IMR-90 (cell line): ENCODE results near the gene MICB. TPM values are rescaled to one million over a fixed set of nuclear protein-coding genes. Genes with fewer than 3 reads are reported as not detected.

ENCODE experiments used
- ATAC-seq: fragments of 200-7000 bp; cut with Tn5 transposase; 2 replicates; pipeline ENCODE4 v1.9.1; 2020; ENCODE audit warnings: low read depth, mild to moderate bottlenecking, moderate library complexity
- BruUV-seq: library from RNA; stranded (reverse); fragments of 400-500 nt; replicated peaks from 2 replicates; lab custom pipeline; 2021; lab: Mats Ljungman, UMichigan
- CTCF ChIA-PET: fragments of 300-600 bp; formaldehyde crosslinking; extraction: SDS; loops from one replicate; lab custom pipeline; 2021; ENCODE audit warnings: antibody characterized with exemption; lab: Yijun Ruan, JAX
- POLR2A ChIA-PET: fragments of 300-600 bp; sonication (Branson Sonifier 250); formaldehyde crosslinking; loops from one replicate; lab custom pipeline; 2022; ENCODE audit warnings: antibody characterized with exemption; ENCODE audit not compliant: unreplicated experiment; lab: Charles Lee
- DNase-seq: peaks from one replicate; pipeline ENCODE4 v3.0.0; 2013
- H2AFZ ChIP-seq: replicated peaks from 2 replicates; pipeline ENCODE3; 2013; ENCODE audit warnings: low read length, mild to moderate bottlenecking; ENCODE audit not compliant: poor library complexity
- H2AK5ac ChIP-seq: 2 replicates; pipeline ENCODE4 v1.6.1; 2013; ENCODE audit warnings: low read depth, low read length, inconsistent platforms
- H2AK9ac ChIP-seq: replicated peaks from 2 replicates; pipeline ENCODE3; 2013; ENCODE audit warnings: mild to moderate bottlenecking, low read depth, low read length, moderate library complexity; ENCODE audit not compliant: poor library complexity
- H2BK120ac ChIP-seq: 2 replicates; pipeline ENCODE4 v1.6.1; 2013; ENCODE audit warnings: low read depth, low read length, inconsistent platforms
- H2BK15ac ChIP-seq: 3 replicates; pipeline ENCODE4 v1.6.1; 2013; ENCODE audit warnings: low read depth, low read length, inconsistent platforms
- H2BK20ac ChIP-seq: 2 replicates; pipeline ENCODE4 v1.6.1; 2013; ENCODE audit warnings: low read depth, mild to moderate bottlenecking, inconsistent platforms, low read length, moderate library complexity
- H2BK5ac ChIP-seq: 2 replicates; pipeline ENCODE4 v1.6.1; 2013; ENCODE audit warnings: mild to moderate bottlenecking, low read depth, low read length, inconsistent platforms; ENCODE audit not compliant: poor library complexity, severe bottlenecking
- H3K14ac ChIP-seq: replicated peaks from 2 replicates; pipeline ENCODE4 v1.6.1; 2013; ENCODE audit warnings: low read depth, low read length, inconsistent platforms
- H3K18ac ChIP-seq: 2 replicates; pipeline ENCODE4 v1.6.1; 2013; ENCODE audit warnings: low read depth, low read length, control low read depth
- H3K23ac ChIP-seq: 2 replicates; pipeline ENCODE4 v1.6.1; 2013; ENCODE audit warnings: low read depth, low read length, inconsistent platforms
- H3K27ac ChIP-seq: 2 replicates; pipeline ENCODE4 v1.5.1; 2013; ENCODE audit warnings: mild to moderate bottlenecking, control low read depth, low read length; ENCODE audit not compliant: insufficient read depth
- H3K27me3 ChIP-seq: 2 replicates; pipeline ENCODE4 v1.6.1; 2013; ENCODE audit warnings: low read length; ENCODE audit not compliant: control insufficient read depth, insufficient read depth
- H3K36me3 ChIP-seq: 2 replicates; pipeline ENCODE4 v1.6.1; 2013; ENCODE audit warnings: low read length, mixed read lengths; ENCODE audit not compliant: control insufficient read depth, insufficient read depth
- H3K4ac ChIP-seq: 2 replicates; pipeline ENCODE4 v1.6.1; 2013; ENCODE audit warnings: low read depth, low read length, inconsistent platforms
- H3K4me1 ChIP-seq: 2 replicates; pipeline ENCODE4 v1.6.1; 2013; ENCODE audit warnings: low read length, mixed read lengths; ENCODE audit not compliant: control insufficient read depth, insufficient read depth
- H3K4me2 ChIP-seq: 2 replicates; pipeline ENCODE4 v1.6.1; 2013; ENCODE audit warnings: low read depth, mild to moderate bottlenecking, control low read depth, low read length, moderate library complexity
- H3K4me3 ChIP-seq: 2 replicates; pipeline ENCODE4 v1.5.1; 2013; ENCODE audit warnings: low read depth, mild to moderate bottlenecking, control low read depth, low read length, moderate library complexity; ENCODE audit not compliant: insufficient read depth
- H3K56ac ChIP-seq: 2 replicates; pipeline ENCODE4 v1.6.1; 2013; ENCODE audit warnings: low read length, inconsistent platforms; ENCODE audit not compliant: insufficient read depth; ENCODE audit errors: extremely low read depth
- H3K79me1 ChIP-seq, 2 experiments: 2 replicates each; pipeline ENCODE4 v1.6.1; 2013; ENCODE audit warnings: low read length in 2 of 2, inconsistent platforms in 1 of 2, low read depth in 1 of 2
- H3K9ac ChIP-seq: 2 replicates; pipeline ENCODE4 v1.6.1; 2013; ENCODE audit warnings: low read depth, low read length, control low read depth
- H3K9me1 ChIP-seq: 2 replicates; pipeline ENCODE4 v1.6.1; 2013; ENCODE audit warnings: low read length, inconsistent platforms; ENCODE audit not compliant: insufficient read depth
- H3K9me3 ChIP-seq: 2 replicates; pipeline ENCODE4 v1.6.1; 2013; ENCODE audit warnings: low read length; ENCODE audit not compliant: control insufficient read depth, insufficient read depth
- H4K20me1 ChIP-seq: 2 replicates; pipeline ENCODE4 v1.6.1; 2013; ENCODE audit warnings: low read length, inconsistent platforms; ENCODE audit not compliant: insufficient read depth
- H4K5ac ChIP-seq: 2 replicates; pipeline ENCODE4 v1.6.1; 2013; ENCODE audit warnings: mild to moderate bottlenecking, low read depth, low read length, control low read depth
- H4K8ac ChIP-seq, 2 experiments: 2 replicates each; pipeline ENCODE4 v1.6.1; 2013; ENCODE audit warnings: low read depth in 2 of 2, low read length in 2 of 2, control low read depth in 1 of 2, inconsistent platforms in 1 of 2
- H4K91ac ChIP-seq: 2 replicates; pipeline ENCODE4 v1.6.1; 2013; ENCODE audit warnings: low read depth, low read length, inconsistent platforms; ENCODE audit not compliant: insufficient read depth
- BHLHE40 ChIP-seq: fragments of 150-350 bp; IDR thresholded peaks from 2 replicates; pipeline ENCODE4 v1.6.1; 2016; ENCODE audit warnings: mild to moderate bottlenecking, low read depth, low read length
- CHD1 ChIP-seq: IDR thresholded peaks from 2 replicates; pipeline ENCODE4 v1.6.1; 2012; ENCODE audit warnings: low read depth, low read length, improper control_type of control experiment
- CTCF ChIP-seq: conservative IDR thresholded peaks from 2 replicates; pipeline ENCODE4 v1.5.1; 2012; ENCODE audit warnings: mild to moderate bottlenecking, low read depth, low read length, improper control_type of control experiment
- ELK1 ChIP-seq: fragments of 150-350 bp; IDR thresholded peaks from 2 replicates; pipeline ENCODE4 v1.6.1; 2016; ENCODE audit warnings: low read depth, mild to moderate bottlenecking, low read length, moderate library complexity, borderline replicate concordance
- MAFK ChIP-seq: IDR thresholded peaks from 2 replicates; pipeline ENCODE4 v1.6.1; 2012; ENCODE audit warnings: low read depth, low read length, improper control_type of control experiment
- MAZ ChIP-seq: IDR thresholded peaks from 2 replicates; pipeline ENCODE4 v1.6.1; 2012; ENCODE audit warnings: low read depth, mild to moderate bottlenecking, low read length, improper control_type of control experiment, moderate library complexity, borderline replicate concordance
- MXI1 ChIP-seq: IDR thresholded peaks from 2 replicates; pipeline ENCODE4 v1.6.1; 2012; ENCODE audit warnings: low read depth, mild to moderate bottlenecking, low read length, moderate library complexity, borderline replicate concordance
- NFE2L2 ChIP-seq: fragments of 150-350 bp; IDR thresholded peaks from 2 replicates; pipeline ENCODE4 v1.6.1; 2016; ENCODE audit warnings: low read depth, mild to moderate bottlenecking, low read length
- POLR2A ChIP-seq: IDR thresholded peaks from 2 replicates; pipeline ENCODE4 v1.6.1; 2012; ENCODE audit warnings: mild to moderate bottlenecking, low read depth, low read length
- RFX5 ChIP-seq: IDR thresholded peaks from 2 replicates; pipeline ENCODE4 v1.8.0; 2012; ENCODE audit warnings: low read depth, mild to moderate bottlenecking, low read length, moderate library complexity
- USF2 ChIP-seq: fragments of 150-350 bp; IDR thresholded peaks from 2 replicates; pipeline ENCODE4 v1.6.1; 2017; ENCODE audit warnings: mild to moderate bottlenecking, antibody characterized with exemption, low read length, low read depth
- WGBS, 2 experiments: methylation state at CpG; one replicate each; pipeline versions ENCODE4 v1.1.5 to v1.1.7; 2013; ENCODE audit warnings: missing lambda C conversion rate in 2 of 2; ENCODE audit not compliant: insufficient read length in 1 of 2; ENCODE audit errors: extremely low coverage in 2 of 2; 5-methylcytosine and 5-hydroxymethylcytosine counted together
- dilution Hi-C: fragments of 300-500 bp; cut with HindIII; formaldehyde crosslinking; loops from one replicate; pipeline ENCODE4 v1.14.3; 2018; ENCODE audit warnings: low sequenced_read_pairs; ENCODE audit not compliant: unreplicated experiment
- in situ Hi-C: fragments of 300-500 bp; cut with MboI; formaldehyde crosslinking; loops from 3 replicates; pipeline ENCODE4 v1.14.3; 2019; ENCODE audit warnings: low sequenced_read_pairs, inconsistent platforms, mixed read lengths
- intact Hi-C: fragments of 100-400 bp; cut with micrococcal nuclease; formaldehyde crosslinking; loops from 2 replicates; pipeline ENCODE4 v1.10.0; 2022
- polyA plus RNA-seq, 3 experiments: library from polyadenylated mRNA; depleted of rRNA; stranded (reverse); fragments of >200 nt; gene quantifications; 2 replicates each; pipeline ENCODE4 v1.2.3, GENCODE V29; 2012; ENCODE audit warnings: low replicate concordance in 1 of 3
- total RNA-seq: library from RNA; depleted of rRNA; stranded (reverse); fragments of >200 nt; gene quantifications from 2 replicates; pipeline ENCODE4 v1.2.3, GENCODE V29; 2012

Gene MICB
- total and polyA plus RNA-seq, 2 of the 4 experiments (the other 2 are of a cell fraction), result 9.6 to 11.1 TPM

GRCh38 chr6:31490115-31490873 lies 7.7 kb upstream of the MICB start:
- no peaks in the 10 kb centered on the region for H3K9me1 ChIP-seq
- no peaks in the 10 kb centered on the region for H3K9me3 ChIP-seq
- DNase-seq, result no peak
- no peak for ATAC-seq
- H4K5ac ChIP-seq, result no peak overlapping the region
- BruUV-seq, result no TSS peak
- H2AK5ac ChIP-seq, result peak overlapping the region; percentile 24; the same call in 1 of the 2 replicates
- no peak overlapping the region for H3K4me3 ChIP-seq
- no peak overlapping the region for H3K4ac ChIP-seq
- H2BK20ac ChIP-seq, result no peak overlapping the region
- H3K23ac ChIP-seq, result no peak overlapping the region
- peaks cover under 1% of the 10 kb centered on the region; the same call in 1 of the 2 replicates for H3K4me1 ChIP-seq
- H3K36me3 ChIP-seq, result no peaks in the 10 kb centered on the region
- dilution Hi-C loops (no loop called here), intact Hi-C loops (loop anchor here (5.0 kb wide), 2 partner anchors 37 to 88 kb away; partner anchors contain the start of genes MCCD1 and MICA), in situ Hi-C loops (loop anchor here (5.0 kb wide), 2 partner anchors 52 to 107 kb away; partner anchors contain the start of gene DDX39B)
- no peak overlapping the region for H3K9ac ChIP-seq
- H4K8ac ChIP-seq, result no peak overlapping the region
- no peak for TF ChIP-seq MXI1
- TF ChIP-seq POLR2A, result no peak
- no peak for TF ChIP-seq NFE2L2
- TF ChIP-seq USF2, result no peak
- TF ChIP-seq CTCF, result no peak
- TF ChIP-seq BHLHE40, result no peak
- TF ChIP-seq MAZ, result no peak
- TF ChIP-seq CHD1, result no peak
- no peak for TF ChIP-seq RFX5
- TF ChIP-seq MAFK, result no peak
- no peak for TF ChIP-seq ELK1
- peaks cover 0 to 10% of the 10 kb centered on the region in 2 experiments; a peak in 2 of 4 replicates for H3K79me1 ChIP-seq
- ChIA-PET POLR2A (no interaction called here), CTCF (interaction anchor here (0.9 kb wide), 1 partner anchor 109 kb away, joined by 3 read pairs; no protein-coding TSS in a partner anchor)
- no peak overlapping the region for H2AFZ ChIP-seq
- no peak overlapping the region for H2AK9ac ChIP-seq
- H2BK15ac ChIP-seq, result no peak overlapping the region
- H3K18ac ChIP-seq, result no peak overlapping the region
- no peak overlapping the region for H3K56ac ChIP-seq
- H4K20me1 ChIP-seq, result no peaks in the 10 kb centered on the region
- no peak overlapping the region for H4K91ac ChIP-seq
- no peak overlapping the region for H2BK5ac ChIP-seq
- 67% methylated on average over 4 of the region's 16 CpGs; no CpG with 5 or more reads in 1 of the 2 experiments for WGBS, 2 experiments
- no peak overlapping the region for H3K14ac ChIP-seq
- H3K27ac ChIP-seq, result no peak overlapping the region
- no peak overlapping the region for H2BK120ac ChIP-seq
- H3K27me3 ChIP-seq, result no peaks in the 10 kb centered on the region
- no peak overlapping the region for H3K4me2 ChIP-seq
